Left ventricle myocardium inferior (tissue), 1 donor: Measurements from ENCODE around the gene MND1. TPM values are rescaled to one million over a fixed set of nuclear protein-coding genes. Genes with fewer than 3 reads are reported as not detected.

ENCODE experiments used
- DNase-seq: peaks from one replicate; pipeline ENCODE4 v3.0.0-alpha.2; 2020
- H3K27ac ChIP-seq: fragments of 200-600 bp; replicated peaks from 2 replicates; pipeline ENCODE4 v1.8.0; 2021
- H3K27me3 ChIP-seq: fragments of 200-600 bp; 2 replicates; pipeline ENCODE4 v1.8.0; 2021; ENCODE audit warnings: low read depth
- H3K36me3 ChIP-seq: fragments of 200-600 bp; 2 replicates; pipeline ENCODE4 v1.8.0; 2021
- H3K4me1 ChIP-seq: fragments of 200-600 bp; 2 replicates; pipeline ENCODE4 v1.8.0; 2021
- H3K4me3 ChIP-seq: fragments of 200-600 bp; 2 replicates; pipeline ENCODE4 v1.8.0; 2021; ENCODE audit warnings: mild to moderate bottlenecking, moderate library complexity
- H3K9me3 ChIP-seq: fragments of 200-600 bp; replicated peaks from 2 replicates; pipeline ENCODE4 v1.8.0; 2021
- intact Hi-C: fragments of 100-400 bp; cut with micrococcal nuclease; formaldehyde crosslinking; loops from one replicate; pipeline ENCODE4 v1.11.0; 2022
- total RNA-seq: library from RNA; stranded (reverse); fragmentation: NEBNext Ultra II Directional; extraction: Animal tissue kit (Norgen Biotek cat#: 25700); gene quantifications from one replicate; pipeline ENCODE4 v1.2.1, GENCODE V29; 2021
- TF ChIP-seq, protein P1 (sequence below): fragments of 200-600 bp; IDR thresholded peaks from 2 replicates; pipeline ENCODE4 v1.8.0; 2021; ENCODE audit warnings: antibody characterized with exemption, mild to moderate bottlenecking, borderline replicate concordance
- donor health status: DM: no; HTN: yes; CAD: no; lungs with severe emphysema.

The MND1 gene
- total RNA-seq, 1 donor from 2014 or later, result 0.38 TPM

GRCh38 chr4:153419673-153420278 is 75.3 kb downstream of the MND1 start:
- intact Hi-C loops, result no loop called here
- TF ChIP-seq, protein P1, sequence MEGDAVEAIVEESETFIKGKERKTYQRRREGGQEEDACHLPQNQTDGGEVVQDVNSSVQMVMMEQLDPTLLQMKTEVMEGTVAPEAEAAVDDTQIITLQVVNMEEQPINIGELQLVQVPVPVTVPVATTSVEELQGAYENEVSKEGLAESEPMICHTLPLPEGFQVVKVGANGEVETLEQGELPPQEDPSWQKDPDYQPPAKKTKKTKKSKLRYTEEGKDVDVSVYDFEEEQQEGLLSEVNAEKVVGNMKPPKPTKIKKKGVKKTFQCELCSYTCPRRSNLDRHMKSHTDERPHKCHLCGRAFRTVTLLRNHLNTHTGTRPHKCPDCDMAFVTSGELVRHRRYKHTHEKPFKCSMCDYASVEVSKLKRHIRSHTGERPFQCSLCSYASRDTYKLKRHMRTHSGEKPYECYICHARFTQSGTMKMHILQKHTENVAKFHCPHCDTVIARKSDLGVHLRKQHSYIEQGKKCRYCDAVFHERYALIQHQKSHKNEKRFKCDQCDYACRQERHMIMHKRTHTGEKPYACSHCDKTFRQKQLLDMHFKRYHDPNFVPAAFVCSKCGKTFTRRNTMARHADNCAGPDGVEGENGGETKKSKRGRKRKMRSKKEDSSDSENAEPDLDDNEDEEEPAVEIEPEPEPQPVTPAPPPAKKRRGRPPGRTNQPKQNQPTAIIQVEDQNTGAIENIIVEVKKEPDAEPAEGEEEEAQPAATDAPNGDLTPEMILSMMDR, result no peak
- Histone ChIP-seq H3K4me1 (no peaks in the 10 kb centered on the region), H3K36me3 (no peaks in the 10 kb centered on the region), H3K27me3 (no peaks in the 10 kb centered on the region), H3K9me3 (no peaks in the 10 kb centered on the region), H3K4me3 (no peak overlapping the region), H3K27ac (no peak overlapping the region)
- no peak for DNase-seq

DNA sequence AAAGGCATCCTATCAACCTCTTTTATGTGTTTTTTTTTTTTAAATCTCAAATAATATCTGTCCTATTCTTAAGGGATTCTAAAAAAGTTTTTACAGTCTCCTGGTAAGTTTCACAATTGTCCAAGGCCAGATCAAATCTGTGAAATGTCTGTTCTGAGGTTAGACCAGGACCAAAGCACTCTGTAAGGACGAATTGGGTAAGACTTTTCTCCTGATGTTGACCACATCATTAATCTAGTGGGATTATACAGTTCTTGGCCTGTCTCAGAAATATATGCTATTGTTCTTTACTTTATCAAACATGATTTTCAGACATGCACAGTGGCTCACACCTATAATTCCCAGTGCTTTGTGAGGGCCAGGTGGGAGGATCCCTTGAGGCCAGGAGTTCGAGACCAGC is 75.9 kb downstream of the MND1 start:
- DNase-seq, result no peak
- Histone ChIP-seq H3K27me3 (no peaks in the 10 kb centered on the region), H3K4me1 (no peaks in the 10 kb centered on the region), H3K36me3 (no peaks in the 10 kb centered on the region), H3K4me3 (no peak overlapping the region), H3K27ac (no peak overlapping the region), H3K9me3 (no peaks in the 10 kb centered on the region)
- TF ChIP-seq, protein P1, result no peak
- intact Hi-C loops, result no loop called here

DNA sequence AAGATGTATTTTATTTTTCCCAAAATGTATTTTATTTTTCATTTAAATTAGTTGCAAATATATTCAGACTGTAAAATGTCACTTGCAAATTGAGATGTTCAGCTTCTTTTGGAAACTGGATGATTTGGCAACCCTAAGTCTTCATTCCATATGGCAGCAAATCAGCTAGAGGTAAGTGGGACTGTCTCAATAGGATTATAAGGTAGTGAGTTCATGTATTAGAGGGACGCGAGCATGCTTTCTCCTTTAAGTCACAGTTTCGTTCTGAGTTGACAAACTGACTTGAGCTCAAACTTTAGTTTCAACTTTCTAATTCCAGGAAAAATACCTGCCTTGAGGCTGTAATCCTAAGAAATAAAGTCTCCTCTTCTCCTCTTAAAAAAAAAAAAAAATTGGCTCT is 77.5 kb downstream of the MND1 start:
- DNase-seq, result no peak
- TF ChIP-seq, protein P1, result no peak
- no peak overlapping the region for H3K27ac ChIP-seq
- intact Hi-C loops, result no loop called here
- H3K9me3 ChIP-seq, result no peaks in the 10 kb centered on the region
- H3K4me3 ChIP-seq, result no peak overlapping the region
- H3K4me1 ChIP-seq, result no peaks in the 10 kb centered on the region
- H3K27me3 ChIP-seq, result no peaks in the 10 kb centered on the region
- no peaks in the 10 kb centered on the region for H3K36me3 ChIP-seq

- TF ChIP-seq, protein P1, result no peak
- intact Hi-C loops, result no loop called here
- DNase-seq, result no peak
- no peaks in the 10 kb centered on the region for H3K36me3 ChIP-seq
- no peaks in the 10 kb centered on the region for H3K27me3 ChIP-seq
- no peaks in the 10 kb centered on the region for H3K4me1 ChIP-seq
- no peaks in the 10 kb centered on the region for H3K9me3 ChIP-seq
- no peak overlapping the region for H3K4me3 ChIP-seq
- H3K27ac ChIP-seq, result no peak overlapping the region
Measured at GRCh38 chr4:153426207-153426885, 81.9 kb downstream of the MND1 start.

- intact Hi-C loops, result no loop called here
- no peak overlapping the region for H3K4me3 ChIP-seq
- H3K36me3 ChIP-seq, result no peaks in the 10 kb centered on the region
- no peak for DNase-seq
- TF ChIP-seq, protein P1, result no peak
- H3K27ac ChIP-seq, result no peak overlapping the region
- no peaks in the 10 kb centered on the region for H3K4me1 ChIP-seq
- H3K9me3 ChIP-seq, result no peaks in the 10 kb centered on the region
- no peaks in the 10 kb centered on the region for H3K27me3 ChIP-seq
Measured at GRCh38 chr4:153427363-153428071, 83.0 kb downstream of the MND1 start.
